Astrocyte (in vitro differentiated cells and primary cell): ENCODE measurements around the gene MZB1. TPM values are rescaled to one million over a fixed set of nuclear protein-coding genes. Genes with fewer than 3 reads are reported as not detected.

ENCODE experiments used
- total RNA-seq: library from RNA; stranded (reverse); gene quantifications from 2 replicates; pipeline ENCODE4 v1.2.1, GENCODE V29; 2021

Gene MZB1
- total RNA-seq, 1 donor from 2014 or later, result not detected

Other genes with a start within 250 kb of the MZB1 start
- 41.6 and 57.6 TPM in 2 replicates for gene SIL1, start 191.5 kb downstream of the MZB1 start, total RNA-seq
- gene MATR3, start 96.2 kb downstream of the MZB1 start, total RNA-seq, result 126 and 134 TPM in 2 replicates
- 64.2 and 75.3 TPM in 2 replicates for gene PAIP2, start 48.1 kb downstream of the MZB1 start, total RNA-seq
- gene SLC23A1, start 6.6 kb downstream of the MZB1 start, total RNA-seq, result not detected in 2 replicates
- gene PROB1, start 5.2 kb upstream of the MZB1 start, total RNA-seq, result 0.59 and 0.60 TPM in 2 replicates
- gene SPATA24, start 14.2 kb upstream of the MZB1 start, total RNA-seq, result 4.5 and 5.2 TPM in 2 replicates
- gene DNAJC18, start 49.6 kb upstream of the MZB1 start, total RNA-seq, result 18.8 and 21.4 TPM in 2 replicates
- 0.96 and 1.00 TPM in 2 replicates for gene ECSCR, start 72.8 kb upstream of the MZB1 start, total RNA-seq
- not detected in 2 replicates for gene SMIM33, start 81.1 kb upstream of the MZB1 start, total RNA-seq
- gene STING1, start 92.8 kb upstream of the MZB1 start, total RNA-seq, result 1.8 and 3.3 TPM in 2 replicates
- gene UBE2D2, start 171.4 kb upstream of the MZB1 start, total RNA-seq, result 161 and 169 TPM in 2 replicates